Testis (tissue), 2 donors: ENCODE data around the gene VIT.

Experiments used
- POLR2A ChIP-seq: fragments of 450-650 bp; IDR thresholded peaks from one replicate; pipeline ENCODE4 v1.6.1; 2017; ENCODE audit warnings: antibody characterized with exemption, mild to moderate bottlenecking, moderate library complexity
- TF ChIP-seq, protein P1 (sequence below), 3 experiments: fragments of 450-650 bp in 2 of 3; fragments of 200-600 bp in 1 of 3; sonication (generic) in 1 of 3; IDR thresholded peaks; one replicate each; pipeline ENCODE4 v1.5.1; 2016 to 2019; ENCODE audit warnings: antibody characterized with exemption in 3 of 3, mild to moderate bottlenecking in 2 of 3, moderate library complexity in 1 of 3

DNA sequence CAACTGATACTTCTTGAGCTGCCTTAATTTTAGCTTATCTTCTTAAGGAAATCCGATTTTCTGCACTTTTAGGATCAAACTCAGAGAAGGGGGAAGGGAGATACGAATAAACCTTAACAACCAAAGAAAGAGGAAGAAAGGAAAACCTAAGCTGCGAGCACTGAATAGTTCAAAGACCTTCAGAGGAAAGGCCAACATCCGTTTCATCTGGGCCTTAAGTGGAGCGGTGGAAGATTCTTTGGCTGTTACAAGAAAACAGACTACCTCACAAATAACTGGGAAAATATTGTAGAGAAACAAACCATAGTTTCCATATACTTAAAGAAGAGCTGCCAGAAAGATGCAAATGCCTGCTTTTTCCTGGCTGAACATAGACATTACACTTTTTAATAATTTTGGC, 43.6 kb downstream of the VIT start:
- TF ChIP-seq, protein P1, sequence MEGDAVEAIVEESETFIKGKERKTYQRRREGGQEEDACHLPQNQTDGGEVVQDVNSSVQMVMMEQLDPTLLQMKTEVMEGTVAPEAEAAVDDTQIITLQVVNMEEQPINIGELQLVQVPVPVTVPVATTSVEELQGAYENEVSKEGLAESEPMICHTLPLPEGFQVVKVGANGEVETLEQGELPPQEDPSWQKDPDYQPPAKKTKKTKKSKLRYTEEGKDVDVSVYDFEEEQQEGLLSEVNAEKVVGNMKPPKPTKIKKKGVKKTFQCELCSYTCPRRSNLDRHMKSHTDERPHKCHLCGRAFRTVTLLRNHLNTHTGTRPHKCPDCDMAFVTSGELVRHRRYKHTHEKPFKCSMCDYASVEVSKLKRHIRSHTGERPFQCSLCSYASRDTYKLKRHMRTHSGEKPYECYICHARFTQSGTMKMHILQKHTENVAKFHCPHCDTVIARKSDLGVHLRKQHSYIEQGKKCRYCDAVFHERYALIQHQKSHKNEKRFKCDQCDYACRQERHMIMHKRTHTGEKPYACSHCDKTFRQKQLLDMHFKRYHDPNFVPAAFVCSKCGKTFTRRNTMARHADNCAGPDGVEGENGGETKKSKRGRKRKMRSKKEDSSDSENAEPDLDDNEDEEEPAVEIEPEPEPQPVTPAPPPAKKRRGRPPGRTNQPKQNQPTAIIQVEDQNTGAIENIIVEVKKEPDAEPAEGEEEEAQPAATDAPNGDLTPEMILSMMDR (IDR thresholded peaks at IDR 0.05) = no peak
- TF ChIP-seq POLR2A = no peak
